Measurements from ENCODE around the gene MED14.
"Not testable (repeated sequence)": the region's sequence is repeated elsewhere in the genome, so short reads cannot be mapped to it uniquely, and the experiment has no call there.

MED14 gene

DNA sequence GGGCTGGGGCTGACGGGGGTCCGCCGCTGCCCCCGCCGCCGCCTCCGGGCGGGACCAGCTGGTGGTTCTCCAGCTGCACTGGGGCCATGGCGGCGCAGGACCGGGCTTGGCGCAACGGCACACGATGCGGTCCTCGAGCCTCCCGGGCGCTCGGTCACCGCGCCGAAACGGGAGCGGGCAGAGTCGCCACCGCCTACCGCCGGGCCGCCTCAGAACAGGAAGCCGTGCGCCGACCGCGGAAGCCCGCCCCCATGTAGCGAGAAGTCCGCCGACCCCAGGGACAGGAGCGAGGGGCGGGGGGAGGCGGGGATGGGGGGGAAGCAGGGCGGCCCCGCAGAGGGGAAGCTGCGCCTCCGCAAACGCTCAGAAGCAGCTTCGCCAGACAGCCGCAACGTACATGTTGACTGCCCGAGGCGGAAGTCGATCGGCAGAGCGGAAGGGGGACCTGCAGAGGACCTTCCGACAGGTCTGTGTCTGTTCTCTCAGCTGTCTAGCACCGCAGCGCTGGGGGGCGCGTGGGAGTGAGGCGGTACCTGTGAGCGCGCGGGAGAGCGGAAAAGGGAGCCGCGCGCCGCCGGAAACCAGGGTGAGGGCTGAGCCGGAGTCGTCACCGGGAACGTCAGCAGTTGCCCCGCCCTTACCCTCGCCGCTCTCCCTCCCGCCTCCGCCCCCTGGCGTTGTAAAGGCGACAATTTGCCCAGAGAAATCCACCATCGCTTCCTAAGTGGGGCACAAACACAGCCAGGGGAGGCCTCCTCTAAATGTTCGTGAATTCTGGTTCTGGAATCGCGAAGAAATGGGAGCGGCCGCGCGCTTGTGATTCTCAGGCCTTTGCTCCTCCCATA lies at the start of gene MED14:
Gene MED14, minus strand, starts transcription at position 218 of the 845 bp plus-strand sequence. Its CDS starts 130 bp downstream, at position 88.
- DNase-seq (ENCODE audit: low read depth), result peak; percentile 41
- H3K4me3 ChIP-seq (ENCODE audit: control insufficient read depth, low read depth, low read length), result peak within 1 kb of the TSS; percentile 75
- TF ChIP-seq, protein P1, sequence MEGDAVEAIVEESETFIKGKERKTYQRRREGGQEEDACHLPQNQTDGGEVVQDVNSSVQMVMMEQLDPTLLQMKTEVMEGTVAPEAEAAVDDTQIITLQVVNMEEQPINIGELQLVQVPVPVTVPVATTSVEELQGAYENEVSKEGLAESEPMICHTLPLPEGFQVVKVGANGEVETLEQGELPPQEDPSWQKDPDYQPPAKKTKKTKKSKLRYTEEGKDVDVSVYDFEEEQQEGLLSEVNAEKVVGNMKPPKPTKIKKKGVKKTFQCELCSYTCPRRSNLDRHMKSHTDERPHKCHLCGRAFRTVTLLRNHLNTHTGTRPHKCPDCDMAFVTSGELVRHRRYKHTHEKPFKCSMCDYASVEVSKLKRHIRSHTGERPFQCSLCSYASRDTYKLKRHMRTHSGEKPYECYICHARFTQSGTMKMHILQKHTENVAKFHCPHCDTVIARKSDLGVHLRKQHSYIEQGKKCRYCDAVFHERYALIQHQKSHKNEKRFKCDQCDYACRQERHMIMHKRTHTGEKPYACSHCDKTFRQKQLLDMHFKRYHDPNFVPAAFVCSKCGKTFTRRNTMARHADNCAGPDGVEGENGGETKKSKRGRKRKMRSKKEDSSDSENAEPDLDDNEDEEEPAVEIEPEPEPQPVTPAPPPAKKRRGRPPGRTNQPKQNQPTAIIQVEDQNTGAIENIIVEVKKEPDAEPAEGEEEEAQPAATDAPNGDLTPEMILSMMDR (IDR thresholded peaks at IDR 0.05; ENCODE audit: control insufficient read depth, insufficient read depth, low read depth, low read length, missing control alignments), result peak; percentile 69

DNA sequence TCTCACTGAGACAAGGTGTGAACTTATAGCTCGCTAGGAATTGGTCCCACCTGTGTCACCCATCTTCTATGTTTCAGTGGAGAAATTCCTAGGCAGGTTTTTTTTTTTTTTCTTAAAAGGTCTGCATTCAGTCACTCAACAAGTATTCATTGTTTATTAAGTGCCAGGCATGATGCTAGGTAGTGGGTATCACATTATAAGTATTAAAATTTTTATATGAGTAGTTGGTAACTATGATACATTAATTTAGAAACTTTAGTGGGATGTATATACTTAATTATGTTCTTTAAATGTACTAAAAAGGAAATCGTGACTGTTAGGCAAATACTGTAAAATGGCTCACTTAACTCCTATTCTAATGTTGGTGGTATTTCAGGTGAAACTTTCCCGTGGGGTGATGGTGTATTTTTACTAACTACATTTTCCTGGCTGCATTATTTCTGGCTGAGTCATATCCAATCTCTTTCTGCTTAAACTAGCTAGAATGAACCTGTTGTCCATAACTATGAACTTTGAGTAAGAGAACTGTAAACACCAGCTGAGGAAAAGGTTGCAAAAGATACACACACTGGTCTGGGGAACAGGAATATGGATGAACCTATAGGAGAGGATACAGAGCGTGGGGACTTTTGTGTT lies 49.3 kb upstream of the MED14 start:
- H3K4me3 ChIP-seq (ENCODE audit: control insufficient read depth, low read depth, low read length), result no peak overlapping the region
- DNase-seq (ENCODE audit: low read depth), result no peak
- TF ChIP-seq, protein P1 (IDR thresholded peaks at IDR 0.05; ENCODE audit: control insufficient read depth, insufficient read depth, low read depth, low read length, missing control alignments), result no peak

DNA sequence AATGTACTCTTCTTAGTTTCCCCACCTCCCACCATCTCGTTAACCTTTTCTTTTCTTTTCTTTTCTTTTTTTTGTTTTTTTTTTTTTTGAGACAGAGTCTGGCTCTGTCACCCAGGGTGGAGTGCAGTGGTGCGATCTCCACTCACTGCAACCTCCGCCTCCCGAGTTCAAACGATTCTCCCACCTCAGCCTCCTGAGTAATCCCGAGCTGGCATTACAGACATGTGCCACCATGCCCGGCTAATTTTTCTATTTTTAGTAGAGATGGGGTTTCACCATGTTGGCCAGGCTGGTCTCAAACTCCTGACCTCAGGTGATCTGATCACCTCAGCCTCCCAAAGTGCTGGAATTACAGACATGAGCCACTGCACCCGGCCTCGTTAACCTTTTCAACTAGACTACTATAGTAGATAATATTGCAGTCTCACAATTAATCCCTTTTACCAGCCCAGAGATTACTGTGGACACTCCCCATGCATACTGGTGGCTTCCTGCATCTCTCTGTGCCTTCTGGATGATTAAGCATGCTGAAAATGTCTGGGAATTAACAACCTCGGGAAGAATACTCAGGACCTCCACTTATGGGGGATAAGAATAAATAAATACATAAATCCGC lies 47.4 kb upstream of the MED14 start:
- not testable (repeated sequence) for H3K4me3 ChIP-seq (ENCODE audit: control insufficient read depth, low read depth, low read length); DNase-seq (ENCODE audit: low read depth)

DNA sequence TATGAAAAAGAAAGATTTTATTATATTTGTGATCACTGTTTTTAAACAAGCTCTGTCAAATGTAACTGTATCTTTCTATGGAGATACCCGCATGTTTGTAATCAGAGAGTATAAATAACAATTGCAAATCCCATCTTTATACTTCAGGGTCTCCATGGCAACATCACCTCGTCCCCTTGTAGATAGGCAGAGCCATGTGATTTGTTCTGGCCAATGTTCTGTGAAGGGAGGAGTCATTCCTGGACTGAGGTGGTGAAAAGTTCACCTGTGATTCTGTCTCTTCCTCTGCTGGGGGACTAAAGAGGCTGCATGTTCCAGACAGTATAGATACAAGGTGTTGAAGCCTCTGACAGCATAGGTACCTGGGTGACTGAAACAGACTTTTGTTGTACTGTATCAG lies 45.6 kb upstream of the MED14 start:
- TF ChIP-seq, protein P1 (IDR thresholded peaks at IDR 0.05; ENCODE audit: control insufficient read depth, insufficient read depth, low read depth, low read length, missing control alignments), result no peak
- H3K4me3 ChIP-seq (ENCODE audit: control insufficient read depth, low read depth, low read length), result no peak overlapping the region
- no peak for DNase-seq (ENCODE audit: low read depth)

DNA sequence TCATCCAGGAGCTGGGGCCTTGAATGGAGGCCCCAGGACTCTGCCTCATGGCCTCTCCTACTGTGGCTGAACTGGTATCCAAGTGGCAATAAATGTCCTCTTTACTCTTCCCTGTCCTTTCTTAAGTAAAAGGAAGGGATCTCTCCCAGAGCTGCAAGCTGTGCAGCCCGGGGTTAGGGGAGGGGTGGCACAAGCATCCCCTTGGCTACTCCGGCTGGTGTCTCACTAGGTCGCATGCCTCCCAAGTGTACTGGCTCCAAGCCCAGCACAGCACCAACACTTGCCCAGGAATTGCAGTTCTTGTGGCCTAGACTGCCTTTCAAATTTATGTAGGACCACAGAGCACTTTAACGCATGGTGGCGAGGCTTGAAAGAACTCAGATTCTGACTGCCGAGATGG lies 44.7 kb upstream of the MED14 start:
- TF ChIP-seq, protein P1 (IDR thresholded peaks at IDR 0.05; ENCODE audit: control insufficient read depth, insufficient read depth, low read depth, low read length, missing control alignments), result no peak

GRCh38 chrX:40778861-40779575 lies 43.7 kb upstream of the MED14 start:
- TF ChIP-seq, protein P1 (IDR thresholded peaks at IDR 0.05; ENCODE audit: control insufficient read depth, insufficient read depth, low read depth, low read length, missing control alignments), result no peak
- no peak overlapping the region for H3K4me3 ChIP-seq (ENCODE audit: control insufficient read depth, low read depth, low read length)
- no peak for DNase-seq (ENCODE audit: low read depth)

More for the DNA sequence above, 44.7 kb upstream of the MED14 start:
- DNase-seq (ENCODE audit: low read depth), result no peak
- no peak overlapping the region for H3K4me3 ChIP-seq (ENCODE audit: control insufficient read depth, low read depth, low read length)
